ENCODE measurements around the gene UGCG.

DNA sequence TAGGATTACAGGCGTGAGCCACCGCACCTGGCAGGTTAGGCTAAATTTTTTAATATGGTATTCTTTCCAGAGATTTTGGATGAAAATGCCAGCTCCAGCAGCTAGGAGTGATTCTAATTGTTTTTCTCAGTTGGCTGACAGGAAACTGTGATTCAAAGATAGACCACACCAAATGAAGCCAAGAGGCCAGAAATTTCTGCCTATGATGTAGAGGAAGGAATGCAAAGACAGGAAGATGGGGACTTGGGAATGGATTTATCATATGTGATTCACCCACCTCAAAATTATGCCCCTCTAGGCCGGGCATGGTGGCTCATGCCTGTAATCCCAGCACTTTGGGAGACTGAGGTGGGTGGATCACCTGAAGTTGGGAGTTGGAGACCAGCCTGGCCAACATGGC lies 53.3 kb downstream of the UGCG start:
- no peak for TF ChIP-seq EZH2 (IDR thresholded peaks at IDR 0.05; ENCODE audit: borderline replicate concordance, low read depth, low read length, poor library complexity, severe bottlenecking)
- TF ChIP-seq CTCF (conservative IDR thresholded peaks at IDR 0.05; ENCODE audit: low read depth, low read length): no peak

Data from A673 (cell line).